Neural progenitor cell (in vitro differentiated cells): ENCODE results near the gene PEMT. TPM values are rescaled to one million over a fixed set of nuclear protein-coding genes. Genes with fewer than 3 reads are reported as not detected.
A peak's percentile ranks its signal among the peaks of the same experiment; 100 is the strongest.

ENCODE experiments used
- DNase-seq: peaks from one replicate; pipeline ENCODE4 v3.0.0-alpha.2; 2016; ENCODE audit warnings: low spot score
- H2AFZ ChIP-seq: fragments of 200-600 bp; sonication (generic); replicated peaks from 2 replicates; pipeline ENCODE4 v1.6.1; 2016; ENCODE audit warnings: antibody characterized with exemption
- H3F3A ChIP-seq: fragments of 200-600 bp; sonication (generic); 2 replicates; pipeline ENCODE4 v1.6.1; 2016; ENCODE audit warnings: antibody characterized with exemption, low read depth
- H3K27ac ChIP-seq: fragments of 200-600 bp; sonication (generic); 2 replicates; pipeline ENCODE4 v1.5.1; 2016; ENCODE audit warnings: mild to moderate bottlenecking
- H3K27me3 ChIP-seq: fragments of 200-600 bp; sonication (generic); 2 replicates; pipeline ENCODE4 v1.6.1; 2016; ENCODE audit warnings: mild to moderate bottlenecking, moderate library complexity
- H3K36me3 ChIP-seq: fragments of 200-600 bp; sonication (generic); 2 replicates; pipeline ENCODE4 v1.5.1; 2016
- H3K4me1 ChIP-seq: fragments of 200-600 bp; sonication (generic); 2 replicates; pipeline ENCODE4 v1.6.1; 2016; ENCODE audit warnings: mixed run types
- H3K4me2 ChIP-seq: fragments of 200-600 bp; sonication (generic); 2 replicates; pipeline ENCODE4 v1.6.1; 2016
- H3K4me3 ChIP-seq: fragments of 200-600 bp; sonication (generic); 2 replicates; pipeline ENCODE4 v1.5.1; 2016
- H3K79me2 ChIP-seq: fragments of 200-600 bp; sonication (generic); 2 replicates; pipeline ENCODE4 v1.6.1; 2016; ENCODE audit warnings: low read depth
- H3K9ac ChIP-seq: fragments of 200-600 bp; sonication (generic); 2 replicates; pipeline ENCODE4 v1.6.1; 2016
- H3K9me3 ChIP-seq: fragments of 200-600 bp; sonication (generic); 2 replicates; pipeline ENCODE4 v1.5.1; 2016; ENCODE audit warnings: low read depth
- H4K20me1 ChIP-seq: fragments of 200-600 bp; sonication (generic); 2 replicates; pipeline ENCODE4 v1.6.1; 2016; ENCODE audit warnings: low read depth
- H3K27ac Mint-ChIP-seq: 3 replicates; pipeline ENCODE4 v1.8.0; 2021; ENCODE audit warnings: mixed read lengths
- H3K27me3 Mint-ChIP-seq: 2 replicates; pipeline ENCODE4 v1.8.0; 2022; ENCODE audit warnings: low read depth, mild to moderate bottlenecking, inconsistent platforms, moderate library complexity, mixed read lengths; ENCODE audit not compliant: insufficient read depth
- H3K36me3 Mint-ChIP-seq: 3 replicates; pipeline ENCODE4 v1.8.0; 2021; ENCODE audit warnings: mixed read lengths
- H3K4me1 Mint-ChIP-seq: 3 replicates; pipeline ENCODE4 v1.8.0; 2021; ENCODE audit warnings: mixed read lengths
- H3K4me3 Mint-ChIP-seq: 3 replicates; pipeline ENCODE4 v1.8.0; 2021; ENCODE audit warnings: mild to moderate bottlenecking, moderate library complexity, mixed read lengths
- H3K9me3 Mint-ChIP-seq: 3 replicates; pipeline ENCODE4 v1.8.0; 2020; ENCODE audit warnings: mixed read lengths
- EZH2 ChIP-seq: fragments of 200-600 bp; sonication (generic); IDR thresholded peaks from 2 replicates; pipeline ENCODE4 v1.6.1; 2017; ENCODE audit warnings: antibody characterized with exemption, mild to moderate bottlenecking, moderate library complexity
- EZH2phosphoT487 ChIP-seq: fragments of 200-600 bp; sonication (generic); IDR thresholded peaks from 2 replicates; pipeline ENCODE4 v1.6.1; 2017; ENCODE audit warnings: antibody characterized with exemption
- total RNA-seq: library from RNA; depleted of rRNA; stranded (reverse); fragments of >200 nt; gene quantifications from 2 replicates; pipeline ENCODE4 v1.2.3, GENCODE V29; 2015; ENCODE audit warnings: low replicate concordance
- TF ChIP-seq, protein P1 (sequence below): fragments of 200-600 bp; sonication (generic); IDR thresholded peaks from 2 replicates; pipeline ENCODE4 v1.5.1; 2017; ENCODE audit warnings: antibody characterized with exemption, mild to moderate bottlenecking

The PEMT gene
- total RNA-seq, 1 donor from 2014 or later, result 17.7 TPM

DNA sequence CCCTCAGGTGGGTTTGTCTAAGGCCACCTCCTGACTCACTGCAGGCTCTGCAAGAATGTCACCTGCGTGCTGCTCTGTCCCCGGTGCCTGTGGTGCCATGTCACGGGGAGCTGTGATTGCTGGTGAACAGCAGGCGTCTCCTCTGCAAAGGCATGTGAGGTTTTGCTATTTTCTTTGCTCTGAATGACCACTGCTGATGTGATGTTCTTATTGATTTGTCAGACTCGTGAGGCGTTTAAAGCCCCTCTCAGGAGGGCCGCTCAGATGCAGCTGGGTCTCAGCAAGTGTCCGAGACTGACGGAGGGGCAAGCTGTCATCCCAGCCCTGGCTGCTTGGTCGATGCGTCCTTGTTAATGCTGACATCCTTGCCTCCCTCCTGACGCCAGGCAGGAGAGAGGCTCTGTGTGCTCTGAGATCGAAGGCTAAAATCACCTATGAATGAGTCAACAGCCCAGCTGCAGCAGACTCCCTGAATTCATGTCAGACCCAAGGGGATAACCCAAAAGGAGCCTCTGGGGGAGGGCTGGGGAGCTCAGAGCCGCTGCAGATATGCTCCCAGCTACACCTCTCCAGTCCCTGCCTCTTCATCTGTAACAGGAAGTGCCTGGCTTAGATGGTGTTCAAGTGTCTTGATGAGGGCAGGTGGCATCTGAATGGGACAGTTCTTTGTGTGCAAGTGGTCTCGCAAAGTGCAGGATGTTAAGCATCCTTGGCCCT is 11.8 kb upstream of the PEMT start:
- H3K79me2 ChIP-seq, result no peaks in the 10 kb centered on the region
- no peaks in the 10 kb centered on the region for H3K27me3 ChIP-seq
- H2AFZ ChIP-seq, result no peak overlapping the region
- no peak overlapping the region for H3K4me3 ChIP-seq
- H3K9me3 ChIP-seq, result no peaks in the 10 kb centered on the region
- H3K9ac ChIP-seq, result no peak overlapping the region
- no peak for DNase-seq
- no peaks in the 10 kb centered on the region for H4K20me1 ChIP-seq
- H3K4me1 ChIP-seq, result peaks cover 3% of the 10 kb centered on the region
- H3K4me2 ChIP-seq, result peak overlapping the region; percentile 53
- H3K36me3 Mint-ChIP-seq, result no peaks in the 10 kb centered on the region
- H3K9me3 Mint-ChIP-seq, result no peaks in the 10 kb centered on the region
- H3K4me1 Mint-ChIP-seq, result peaks cover 49% of the 10 kb centered on the region
- H3K27ac Mint-ChIP-seq, result peak overlapping the region; percentile 91
- peaks cover 13% of the 10 kb centered on the region for H3F3A ChIP-seq
- peaks cover 16% of the 10 kb centered on the region for H3K27me3 Mint-ChIP-seq
- no peak overlapping the region for H3K27ac ChIP-seq
- TF ChIP-seq EZH2 (no peak), EZH2phosphoT487 (no peak)
- TF ChIP-seq, protein P1, sequence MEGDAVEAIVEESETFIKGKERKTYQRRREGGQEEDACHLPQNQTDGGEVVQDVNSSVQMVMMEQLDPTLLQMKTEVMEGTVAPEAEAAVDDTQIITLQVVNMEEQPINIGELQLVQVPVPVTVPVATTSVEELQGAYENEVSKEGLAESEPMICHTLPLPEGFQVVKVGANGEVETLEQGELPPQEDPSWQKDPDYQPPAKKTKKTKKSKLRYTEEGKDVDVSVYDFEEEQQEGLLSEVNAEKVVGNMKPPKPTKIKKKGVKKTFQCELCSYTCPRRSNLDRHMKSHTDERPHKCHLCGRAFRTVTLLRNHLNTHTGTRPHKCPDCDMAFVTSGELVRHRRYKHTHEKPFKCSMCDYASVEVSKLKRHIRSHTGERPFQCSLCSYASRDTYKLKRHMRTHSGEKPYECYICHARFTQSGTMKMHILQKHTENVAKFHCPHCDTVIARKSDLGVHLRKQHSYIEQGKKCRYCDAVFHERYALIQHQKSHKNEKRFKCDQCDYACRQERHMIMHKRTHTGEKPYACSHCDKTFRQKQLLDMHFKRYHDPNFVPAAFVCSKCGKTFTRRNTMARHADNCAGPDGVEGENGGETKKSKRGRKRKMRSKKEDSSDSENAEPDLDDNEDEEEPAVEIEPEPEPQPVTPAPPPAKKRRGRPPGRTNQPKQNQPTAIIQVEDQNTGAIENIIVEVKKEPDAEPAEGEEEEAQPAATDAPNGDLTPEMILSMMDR, result no peak
- no peaks in the 10 kb centered on the region for H3K36me3 ChIP-seq
- peak overlapping the region; percentile 28 for H3K4me3 Mint-ChIP-seq

DNA sequence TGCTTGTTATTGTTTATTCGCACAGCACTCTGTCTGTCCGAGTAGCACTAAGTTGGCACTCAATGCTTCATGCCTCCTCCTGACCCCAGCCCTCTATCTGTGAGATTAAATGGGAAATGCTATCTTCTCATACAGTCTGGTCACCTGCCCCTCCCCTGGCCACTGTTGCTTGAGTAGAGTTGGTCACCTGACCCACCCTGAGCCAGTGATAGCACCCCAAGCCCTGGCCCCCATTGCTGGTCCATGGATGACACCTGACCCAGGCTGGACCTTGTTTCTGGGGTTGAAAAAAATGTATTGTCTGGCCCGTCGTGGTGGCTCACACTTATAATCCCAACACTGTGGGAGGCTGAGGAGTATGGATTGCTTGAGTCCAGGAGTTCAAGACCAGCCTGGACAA is 8.5 kb upstream of the PEMT start:
- Histone ChIP-seq H3F3A (peaks cover 13% of the 10 kb centered on the region), H3K27me3 (no peaks in the 10 kb centered on the region), H3K79me2 (no peaks in the 10 kb centered on the region), H3K4me1 (peaks cover 3% of the 10 kb centered on the region), H3K9me3 (no peaks in the 10 kb centered on the region), H3K27ac (no peak overlapping the region), H2AFZ (no peak overlapping the region), H4K20me1 (no peaks in the 10 kb centered on the region), H3K4me2 (no peak overlapping the region), H3K4me3 (no peak overlapping the region), H3K9ac (no peak overlapping the region), H3K36me3 (no peaks in the 10 kb centered on the region)
- no peaks in the 10 kb centered on the region for H3K36me3 Mint-ChIP-seq
- H3K27me3 Mint-ChIP-seq, result peaks cover 2% of the 10 kb centered on the region
- DNase-seq, result no peak
- peak overlapping the region; percentile 81 for H3K27ac Mint-ChIP-seq
- H3K9me3 Mint-ChIP-seq, result no peaks in the 10 kb centered on the region
- H3K4me1 Mint-ChIP-seq, result peaks cover 30% of the 10 kb centered on the region
- no peak for TF ChIP-seq EZH2phosphoT487
- TF ChIP-seq, protein P1, result no peak
- TF ChIP-seq EZH2, result no peak
- no peak overlapping the region for H3K4me3 Mint-ChIP-seq

DNA sequence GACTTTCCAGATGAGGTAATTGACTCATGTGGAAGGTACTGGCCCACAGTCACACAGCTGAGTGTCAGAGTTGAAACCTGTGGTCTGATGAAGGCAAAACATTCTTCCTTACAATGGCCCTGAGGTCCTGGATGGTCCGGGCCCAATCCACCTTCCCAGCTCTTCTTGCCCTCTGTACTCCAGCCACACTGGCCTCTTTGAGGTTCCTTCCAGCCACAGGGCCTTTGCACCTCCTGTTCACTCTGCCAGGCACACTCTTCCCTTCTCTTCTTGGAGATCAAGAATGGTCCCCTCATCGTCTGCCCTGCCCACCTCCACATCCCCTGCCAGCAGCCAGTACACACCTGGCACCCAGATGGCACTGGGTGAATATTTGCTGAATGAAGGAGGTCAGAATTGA is 6.5 kb upstream of the PEMT start:
- Histone ChIP-seq H4K20me1 (no peaks in the 10 kb centered on the region), H3K4me2 (no peak overlapping the region), H3K9me3 (no peaks in the 10 kb centered on the region), H3K9ac (no peak overlapping the region), H3K36me3 (no peaks in the 10 kb centered on the region), H3K4me3 (no peak overlapping the region), H3K4me1 (no peaks in the 10 kb centered on the region), H3K79me2 (peaks cover under 1% of the 10 kb centered on the region), H3F3A (peaks cover 9% of the 10 kb centered on the region), H3K27ac (no peak overlapping the region), H2AFZ (no peak overlapping the region), H3K27me3 (no peaks in the 10 kb centered on the region)
- DNase-seq, result no peak
- H3K36me3 Mint-ChIP-seq, result no peaks in the 10 kb centered on the region
- H3K4me3 Mint-ChIP-seq, result no peak overlapping the region
- TF ChIP-seq EZH2 (no peak), EZH2phosphoT487 (no peak)
- TF ChIP-seq, protein P1, result no peak
- peaks cover 2% of the 10 kb centered on the region for H3K27me3 Mint-ChIP-seq
- no peaks in the 10 kb centered on the region for H3K9me3 Mint-ChIP-seq
- H3K4me1 Mint-ChIP-seq, result peaks cover 17% of the 10 kb centered on the region
- no peak overlapping the region for H3K27ac Mint-ChIP-seq
